Testis (tissue), 3 donors: ENCODE results near the gene TAF1D. TPM values are rescaled to one million over a fixed set of nuclear protein-coding genes. Genes with fewer than 3 reads are reported as not detected.

Experiments used
- DNase-seq: peaks from one replicate; pipeline ENCODE4 v3.0.0-alpha.2; 2019
- H3K27ac ChIP-seq, 2 donors: fragments of 200-600 bp; sonication (generic); one replicate each; pipeline ENCODE4 v1.5.1; 2019
- H3K27me3 ChIP-seq: fragments of 200-600 bp; sonication (generic); one replicate; pipeline ENCODE4 v1.5.1; 2019
- H3K36me3 ChIP-seq: fragments of 200-600 bp; sonication (generic); one replicate; pipeline ENCODE4 v1.5.1; 2017; ENCODE audit warnings: low read depth; ENCODE audit errors: missing control alignments
- H3K4me1 ChIP-seq: fragments of 200-600 bp; sonication (generic); one replicate; pipeline ENCODE4 v1.5.1; 2019
- H3K4me3 ChIP-seq, 2 donors: fragments of 200-600 bp; sonication (generic); one replicate each; pipeline ENCODE4 v1.5.1; 2017 to 2019
- H3K9me3 ChIP-seq: fragments of 200-600 bp; sonication (generic); one replicate; pipeline ENCODE4 v1.5.1; 2017
- POLR2A ChIP-seq: fragments of 450-650 bp; IDR thresholded peaks from one replicate; pipeline ENCODE4 v1.6.1; 2017; ENCODE audit warnings: antibody characterized with exemption, mild to moderate bottlenecking, moderate library complexity
- WGBS, 2 donors: methylation state at CpG; one replicate each; pipeline ENCODE4 v1.1.5; 2018; 5-methylcytosine and 5-hydroxymethylcytosine counted together
- intact Hi-C: fragments of 100-400 bp; cut with DNase I; formaldehyde crosslinking; loops from one replicate; pipeline ENCODE4 v1.15.1; 2023; ENCODE audit warnings: low total_unique reads
- polyA plus RNA-seq: library from polyadenylated mRNA; stranded (reverse); fragments of 350-450 nt; fragmentation: Illumina TruSeq; extraction: RNeasy Lipid Tissue Mini Kit (QIAGEN cat#74804); gene quantifications from one replicate; pipeline ENCODE4 v1.2.3, GENCODE V29; 2014; ENCODE audit warnings: low read depth, low replicate concordance; ENCODE audit not compliant: insufficient read depth
- total RNA-seq, 2 donors: library from RNA; depleted of rRNA; stranded (reverse); fragments of >200 nt; gene quantifications; one replicate each; pipeline ENCODE4 v1.2.3, GENCODE V29; 2016
- TF ChIP-seq, protein P1 (sequence below), 3 experiments: fragments of 450-650 bp in 2 of 3; fragments of 200-600 bp in 1 of 3; sonication (generic) in 1 of 3; IDR thresholded peaks; one replicate each; pipeline ENCODE4 v1.5.1; 2016 to 2019; ENCODE audit warnings: antibody characterized with exemption in 3 of 3, mild to moderate bottlenecking in 2 of 3, moderate library complexity in 1 of 3

Gene TAF1D
- total and polyA plus RNA-seq, 3 donors from 2014 or later, result 24.0 to 88.5 (median 70.3) TPM

DNA sequence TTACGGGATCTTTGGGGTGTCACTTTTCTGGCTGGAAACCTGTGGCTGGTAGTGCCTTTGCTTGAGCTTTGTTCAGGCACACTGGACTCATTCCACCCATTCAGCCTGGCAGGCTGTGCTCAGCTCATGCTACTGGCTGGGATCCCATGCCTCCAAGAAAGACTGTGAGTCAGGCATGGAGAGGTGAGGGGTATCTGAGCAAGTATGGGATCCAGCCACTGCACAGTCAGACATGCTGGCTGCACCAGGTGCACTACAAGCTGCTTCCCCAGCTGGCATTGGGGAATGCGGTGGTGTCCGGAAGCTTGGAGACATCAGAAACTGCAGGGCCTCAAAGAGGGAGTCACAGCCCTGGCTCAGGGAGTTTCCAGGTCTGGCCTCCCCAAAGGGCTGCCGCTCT, 30.8 kb upstream of the TAF1D start:
- no peak for DNase-seq
- 98 to 100% methylated on average over 4 of the region's 4 CpGs for WGBS, 2 donors
- Histone ChIP-seq H3K27me3 (no peaks in the 10 kb centered on the region), H3K27ac (no peak overlapping the region), H3K9me3 (no peaks in the 10 kb centered on the region), H3K36me3 (no peaks in the 10 kb centered on the region), H3K4me3 (no peak overlapping the region), H3K4me1 (no peaks in the 10 kb centered on the region)
- TF ChIP-seq POLR2A, result no peak
- TF ChIP-seq, protein P1, sequence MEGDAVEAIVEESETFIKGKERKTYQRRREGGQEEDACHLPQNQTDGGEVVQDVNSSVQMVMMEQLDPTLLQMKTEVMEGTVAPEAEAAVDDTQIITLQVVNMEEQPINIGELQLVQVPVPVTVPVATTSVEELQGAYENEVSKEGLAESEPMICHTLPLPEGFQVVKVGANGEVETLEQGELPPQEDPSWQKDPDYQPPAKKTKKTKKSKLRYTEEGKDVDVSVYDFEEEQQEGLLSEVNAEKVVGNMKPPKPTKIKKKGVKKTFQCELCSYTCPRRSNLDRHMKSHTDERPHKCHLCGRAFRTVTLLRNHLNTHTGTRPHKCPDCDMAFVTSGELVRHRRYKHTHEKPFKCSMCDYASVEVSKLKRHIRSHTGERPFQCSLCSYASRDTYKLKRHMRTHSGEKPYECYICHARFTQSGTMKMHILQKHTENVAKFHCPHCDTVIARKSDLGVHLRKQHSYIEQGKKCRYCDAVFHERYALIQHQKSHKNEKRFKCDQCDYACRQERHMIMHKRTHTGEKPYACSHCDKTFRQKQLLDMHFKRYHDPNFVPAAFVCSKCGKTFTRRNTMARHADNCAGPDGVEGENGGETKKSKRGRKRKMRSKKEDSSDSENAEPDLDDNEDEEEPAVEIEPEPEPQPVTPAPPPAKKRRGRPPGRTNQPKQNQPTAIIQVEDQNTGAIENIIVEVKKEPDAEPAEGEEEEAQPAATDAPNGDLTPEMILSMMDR (IDR thresholded peaks at IDR 0.05), result no peak
- intact Hi-C loops, result no loop called here

- Histone ChIP-seq H3K27ac (no peak overlapping the region), H3K27me3 (no peaks in the 10 kb centered on the region), H3K4me1 (no peaks in the 10 kb centered on the region), H3K9me3 (no peaks in the 10 kb centered on the region), H3K36me3 (no peaks in the 10 kb centered on the region), H3K4me3 (no peak overlapping the region)
- no peak for TF ChIP-seq POLR2A
- intact Hi-C loops, result no loop called here
- WGBS, 2 donors, result 42 to 53% methylated on average over 1 of the region's 1 CpG
- no peak for DNase-seq
Observed at GRCh38 chr11:93770160-93770559, 28.9 kb upstream of the TAF1D start.

GRCh38 chr11:93767018-93767417, 25.7 kb upstream of the TAF1D start:
- no peaks in the 10 kb centered on the region for H3K36me3 ChIP-seq
- H3K4me1 ChIP-seq, result no peaks in the 10 kb centered on the region
- H3K4me3 ChIP-seq, result no peak overlapping the region
- intact Hi-C loops, result no loop called here
- TF ChIP-seq, protein P1 (IDR thresholded peaks at IDR 0.05), result no peak
- TF ChIP-seq POLR2A, result no peak
- no peak for DNase-seq
- no peaks in the 10 kb centered on the region for H3K9me3 ChIP-seq
- WGBS, 2 donors, result 87 to 89% methylated on average over 3 of the region's 3 CpGs
- H3K27ac ChIP-seq, result no peak overlapping the region
- H3K27me3 ChIP-seq, result no peaks in the 10 kb centered on the region

GRCh38 chr11:93766504-93766903, 25.2 kb upstream of the TAF1D start:
- Histone ChIP-seq H3K9me3 (no peaks in the 10 kb centered on the region), H3K36me3 (no peaks in the 10 kb centered on the region), H3K4me1 (no peaks in the 10 kb centered on the region), H3K27ac (no peak overlapping the region), H3K27me3 (no peaks in the 10 kb centered on the region), H3K4me3 (no peak overlapping the region)
- TF ChIP-seq, protein P1 (IDR thresholded peaks at IDR 0.05), result no peak
- no peak for TF ChIP-seq POLR2A
- WGBS, 2 donors, result 72 to 75% methylated on average over 5 of the region's 5 CpGs
- intact Hi-C loops, result no loop called here
- no peak for DNase-seq

GRCh38 chr11:93765551-93765950, 24.3 kb upstream of the TAF1D start:
- Histone ChIP-seq H3K27ac (no peak overlapping the region), H3K36me3 (no peaks in the 10 kb centered on the region)
- WGBS, 2 donors, result 57 to 58% methylated on average over 2 of the region's 2 CpGs

More at GRCh38 chr11:93765551-93765950, 24.3 kb upstream of the TAF1D start:
- Histone ChIP-seq H3K9me3 (no peaks in the 10 kb centered on the region), H3K4me3 (no peak overlapping the region), H3K4me1 (no peaks in the 10 kb centered on the region), H3K27me3 (no peaks in the 10 kb centered on the region)
- intact Hi-C loops, result no loop called here
- TF ChIP-seq, protein P1 (IDR thresholded peaks at IDR 0.05), result no peak
- no peak for TF ChIP-seq POLR2A
- no peak for DNase-seq
